Lower leg skin (tissue), 3 donors: ENCODE measurements around the gene HIRA.

Source experiments
- POLR2A ChIP-seq, 2 donors: fragments of 450-650 bp; IDR thresholded peaks; one replicate each; pipeline ENCODE4 v1.6.1; 2016 to 2017; ENCODE audit warnings: antibody characterized with exemption in 2 of 2, mild to moderate bottlenecking in 1 of 2, moderate library complexity in 1 of 2
- TF ChIP-seq, protein P1 (sequence below), 3 donors: fragments of 450-650 bp; IDR thresholded peaks; one replicate each; pipeline ENCODE4 v1.5.1; 2016; ENCODE audit warnings: antibody characterized with exemption in 3 of 3, mild to moderate bottlenecking in 3 of 3, moderate library complexity in 2 of 3

DNA sequence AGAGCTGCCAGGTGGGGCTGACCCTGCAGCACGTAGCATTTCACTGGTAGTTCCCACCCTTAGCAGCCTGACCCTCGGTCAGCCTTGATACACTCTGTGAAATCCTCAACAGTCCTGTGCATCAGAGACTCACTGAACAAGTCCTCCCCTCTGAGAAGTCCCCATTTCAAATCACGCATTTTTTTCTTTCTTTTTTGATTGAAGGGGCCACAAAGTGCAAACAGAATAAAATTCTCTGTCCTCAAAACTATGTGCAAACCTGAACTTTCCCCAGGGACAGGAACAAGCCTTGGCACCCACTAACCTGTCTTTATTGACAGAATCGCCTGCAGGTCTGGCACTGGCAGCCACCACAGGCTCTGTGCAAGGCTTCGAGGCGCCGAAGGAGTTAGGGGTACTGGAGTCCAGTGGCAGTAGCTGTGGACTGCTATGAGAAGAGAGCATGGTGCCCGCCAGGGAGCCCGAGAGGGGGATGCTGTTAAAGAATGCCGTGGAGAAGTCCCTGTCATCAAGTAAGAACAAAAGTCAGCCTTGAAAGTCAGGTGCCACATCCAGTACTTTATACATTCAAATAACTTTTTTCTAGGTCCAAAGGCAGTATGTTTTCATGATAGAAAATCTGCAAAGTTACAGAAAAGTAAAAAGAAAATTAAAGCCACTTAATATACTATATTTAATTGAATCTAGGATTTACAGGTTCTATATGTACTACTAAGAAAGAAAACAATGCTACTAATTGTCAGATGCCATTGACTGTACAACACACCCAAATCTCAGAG, 53.8 kb downstream of the HIRA start:
- TF ChIP-seq, protein P1, sequence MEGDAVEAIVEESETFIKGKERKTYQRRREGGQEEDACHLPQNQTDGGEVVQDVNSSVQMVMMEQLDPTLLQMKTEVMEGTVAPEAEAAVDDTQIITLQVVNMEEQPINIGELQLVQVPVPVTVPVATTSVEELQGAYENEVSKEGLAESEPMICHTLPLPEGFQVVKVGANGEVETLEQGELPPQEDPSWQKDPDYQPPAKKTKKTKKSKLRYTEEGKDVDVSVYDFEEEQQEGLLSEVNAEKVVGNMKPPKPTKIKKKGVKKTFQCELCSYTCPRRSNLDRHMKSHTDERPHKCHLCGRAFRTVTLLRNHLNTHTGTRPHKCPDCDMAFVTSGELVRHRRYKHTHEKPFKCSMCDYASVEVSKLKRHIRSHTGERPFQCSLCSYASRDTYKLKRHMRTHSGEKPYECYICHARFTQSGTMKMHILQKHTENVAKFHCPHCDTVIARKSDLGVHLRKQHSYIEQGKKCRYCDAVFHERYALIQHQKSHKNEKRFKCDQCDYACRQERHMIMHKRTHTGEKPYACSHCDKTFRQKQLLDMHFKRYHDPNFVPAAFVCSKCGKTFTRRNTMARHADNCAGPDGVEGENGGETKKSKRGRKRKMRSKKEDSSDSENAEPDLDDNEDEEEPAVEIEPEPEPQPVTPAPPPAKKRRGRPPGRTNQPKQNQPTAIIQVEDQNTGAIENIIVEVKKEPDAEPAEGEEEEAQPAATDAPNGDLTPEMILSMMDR (IDR thresholded peaks at IDR 0.05): no peak
- no peak for TF ChIP-seq POLR2A (IDR thresholded peaks at IDR 0.05)
